ENCODE measurements around the gene ZMYM2.

ZMYM2 gene

GRCh38 chr13:20130652-20131051, 172.1 kb downstream of the ZMYM2 start:
- DNase-seq (ENCODE audit: extremely low read depth in 1 of 2, low read depth in 1 of 2) = no peak

GRCh38 chr13:20131057-20131832, 172.7 kb downstream of the ZMYM2 start:
- no peak for DNase-seq (ENCODE audit: extremely low read depth in 1 of 2, low read depth in 1 of 2)

GRCh38 chr13:20132052-20132634, 173.6 kb downstream of the ZMYM2 start:
- DNase-seq (ENCODE audit: extremely low read depth in 1 of 2, low read depth in 1 of 2) = no peak

- DNase-seq (ENCODE audit: extremely low read depth in 1 of 2, low read depth in 1 of 2) = no peak
These were observed 176.2 kb downstream of the ZMYM2 start for GRCh38 chr13:20134732-20135131.

- no peak for DNase-seq (ENCODE audit: extremely low read depth in 1 of 2, low read depth in 1 of 2)
These were observed 178.5 kb downstream of the ZMYM2 start for GRCh38 chr13:20136781-20137703.

- no peak for DNase-seq (ENCODE audit: extremely low read depth in 1 of 2, low read depth in 1 of 2)
These were observed 179.3 kb downstream of the ZMYM2 start for GRCh38 chr13:20137875-20138274.

- DNase-seq (ENCODE audit: extremely low read depth in 1 of 2, low read depth in 1 of 2) = no peak
These were observed 182.0 kb downstream of the ZMYM2 start for GRCh38 chr13:20140487-20140886.

Measured in stimulated activated CD8-positive, alpha-beta memory T cell treated with anti-CD3 and anti-CD28 coated beads, Interleukin-7, amount 100 ng/mL, for 48 hours (primary cell).